Measurements from ENCODE around the gene IFITM5.

IFITM5 gene

DNA sequence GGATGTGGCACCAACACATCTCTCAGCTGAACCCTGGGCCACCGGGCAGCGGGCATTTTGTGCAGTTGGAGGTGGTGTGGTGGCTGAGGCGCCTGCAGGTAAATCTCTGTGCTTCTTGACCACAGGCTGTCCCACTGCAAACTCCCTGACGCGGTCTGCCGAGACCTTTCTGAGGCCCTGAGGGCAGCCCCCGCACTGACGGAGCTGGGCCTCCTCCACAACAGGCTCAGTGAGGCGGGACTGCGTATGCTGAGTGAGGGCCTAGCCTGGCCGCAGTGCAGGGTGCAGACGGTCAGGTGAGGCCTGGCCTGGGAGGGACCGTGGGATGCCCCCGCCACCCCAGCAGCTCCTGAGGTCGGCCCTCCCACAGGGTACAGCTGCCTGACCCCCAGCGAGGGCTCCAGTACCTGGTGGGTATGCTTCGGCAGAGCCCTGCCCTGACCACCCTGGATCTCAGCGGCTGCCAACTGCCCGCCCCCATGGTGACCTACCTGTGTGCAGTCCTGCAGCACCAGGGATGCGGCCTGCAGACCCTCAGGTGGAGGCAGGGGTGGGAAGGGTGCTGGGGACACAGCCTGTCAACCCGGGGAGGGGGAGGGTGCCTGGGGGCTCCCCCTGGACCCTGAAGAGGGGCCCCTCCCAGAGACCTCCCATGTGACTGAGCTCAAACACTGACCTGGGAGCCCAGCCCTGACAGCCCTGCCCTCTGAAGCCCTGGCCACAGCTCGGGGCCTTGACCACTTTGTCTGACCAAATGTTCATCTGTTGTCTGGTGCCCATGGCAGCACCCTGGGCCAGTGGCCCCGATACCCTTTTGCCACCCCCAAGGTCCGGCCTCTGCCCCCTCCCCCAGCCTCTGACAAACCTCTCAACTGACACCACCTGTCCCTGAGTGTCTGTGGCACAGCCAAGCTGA is 15.0 kb downstream of the IFITM5 start:
- Histone ChIP-seq H3K4me1 (ENCODE audit: control insufficient read depth, insufficient read depth, low read length) (no peaks in the 10 kb centered on the region), H3K36me3 (ENCODE audit: control insufficient read depth in 2 of 2, insufficient read depth in 1 of 2, low read length in 2 of 2) (no peaks in the 10 kb centered on the region), H3K4me3 (ENCODE audit: low read depth, low read length) (no peak overlapping the region), H3K27ac (ENCODE audit: extremely low read depth, low read depth, low read length) (no peak overlapping the region), H3K9me3 (ENCODE audit: control insufficient read depth, insufficient read depth, low read depth, low read length) (no peaks in the 10 kb centered on the region)
- POLR2A ChIA-PET: no interaction called here
- TF ChIP-seq ZNF302 (tag by site-specific recombination; IDR thresholded peaks at IDR 0.05; ENCODE audit: low read depth) (no peak), ZNF549 (tag by site-specific recombination; IDR thresholded peaks at IDR 0.05) (no peak), ZNF639 (tag by site-specific recombination; IDR thresholded peaks at IDR 0.05) (no peak), GLIS1 (tag by site-specific recombination; IDR thresholded peaks at IDR 0.05) (peak; percentile 15; the same call in 1 of the 2 replicates), ZFP3 (tag by site-specific recombination; IDR thresholded peaks at IDR 0.05; ENCODE audit: low read depth) (no peak), GLIS2 (tag by site-specific recombination; IDR thresholded peaks at IDR 0.05) (peak; percentile 21; the same call in 1 of the 2 replicates), ZNF621 (tag by site-specific recombination; IDR thresholded peaks at IDR 0.05) (no peak), ZXDB (tag by site-specific recombination; IDR thresholded peaks at IDR 0.05) (no peak), ZEB2 (tag by site-specific recombination; IDR thresholded peaks at IDR 0.05) (no peak), WT1 (tag by site-specific recombination; IDR thresholded peaks at IDR 0.05) (no peak), ZNF148 (tag by site-specific recombination; IDR thresholded peaks at IDR 0.05; ENCODE audit: borderline replicate concordance) (no peak), ZBTB20 (tag by site-specific recombination; IDR thresholded peaks at IDR 0.05) (no peak)
- CTCF ChIA-PET: interaction anchor here (0.7 to 1.8 kb wide), 2 partner anchors 21 to 39 kb away, joined by 5 read pairs; no protein-coding TSS in a partner anchor

- H3K9me3 ChIP-seq (ENCODE audit: control insufficient read depth, insufficient read depth, low read depth, low read length): no peaks in the 10 kb centered on the region
- CTCF ChIA-PET: interaction anchor here (0.7 to 1.8 kb wide), 3 partner anchors 22 to 435 kb away, joined by 4 to 8 read pairs (median 5); no protein-coding TSS in a partner anchor
Measured at GRCh38 chr11:283405-284104, 15.8 kb downstream of the IFITM5 start.

More at GRCh38 chr11:283405-284104, 15.8 kb downstream of the IFITM5 start:
- H3K36me3 ChIP-seq (ENCODE audit: control insufficient read depth in 2 of 2, insufficient read depth in 1 of 2, low read length in 2 of 2): no peaks in the 10 kb centered on the region
- no peak overlapping the region for H3K27ac ChIP-seq (ENCODE audit: extremely low read depth, low read depth, low read length)
- POLR2A ChIA-PET: no interaction called here
- 0 out of 2 replicates have a peak, but pooled peaks have one; percentile 44 for TF ChIP-seq TRIM28 (IDR thresholded peaks at IDR 0.05; ENCODE audit: borderline replicate concordance, low read length)
- TF ChIP-seq, protein P1, sequence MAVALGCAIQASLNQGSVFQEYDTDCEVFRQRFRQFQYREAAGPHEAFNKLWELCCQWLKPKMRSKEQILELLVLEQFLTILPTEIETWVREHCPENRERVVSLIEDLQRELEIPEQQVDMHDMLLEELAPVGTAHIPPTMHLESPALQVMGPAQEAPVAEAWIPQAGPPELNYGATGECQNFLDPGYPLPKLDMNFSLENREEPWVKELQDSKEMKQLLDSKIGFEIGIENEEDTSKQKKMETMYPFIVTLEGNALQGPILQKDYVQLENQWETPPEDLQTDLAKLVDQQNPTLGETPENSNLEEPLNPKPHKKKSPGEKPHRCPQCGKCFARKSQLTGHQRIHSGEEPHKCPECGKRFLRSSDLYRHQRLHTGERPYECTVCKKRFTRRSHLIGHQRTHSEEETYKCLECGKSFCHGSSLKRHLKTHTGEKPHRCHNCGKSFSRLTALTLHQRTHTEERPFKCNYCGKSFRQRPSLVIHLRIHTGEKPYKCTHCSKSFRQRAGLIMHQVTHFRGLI (tag by site-specific recombination; IDR thresholded peaks at IDR 0.05): peak; percentile 20; the same call in 1 of the 2 replicates
- TF ChIP-seq ZNF600 (tag by site-specific recombination; IDR thresholded peaks at IDR 0.05): 0 out of 2 replicates have a peak, but pooled peaks have one; percentile 14
- TF ChIP-seq SETDB1 (IDR thresholded peaks at IDR 0.05; ENCODE audit: insufficient read length, low read length): peak; percentile 55
- no peak for TF ChIP-seq ZBTB20 (tag by site-specific recombination; IDR thresholded peaks at IDR 0.05)
- TF ChIP-seq ZFP69B (tag by site-specific recombination; IDR thresholded peaks at IDR 0.05): no peak
- H3K4me1 ChIP-seq (ENCODE audit: control insufficient read depth, insufficient read depth, low read length): no peaks in the 10 kb centered on the region
- no peak overlapping the region for H3K4me3 ChIP-seq (ENCODE audit: low read depth, low read length)

Measured in HEK293 (cell line).